Measurements from ENCODE around the gene ZNF782.

ZNF782 gene

DNA sequence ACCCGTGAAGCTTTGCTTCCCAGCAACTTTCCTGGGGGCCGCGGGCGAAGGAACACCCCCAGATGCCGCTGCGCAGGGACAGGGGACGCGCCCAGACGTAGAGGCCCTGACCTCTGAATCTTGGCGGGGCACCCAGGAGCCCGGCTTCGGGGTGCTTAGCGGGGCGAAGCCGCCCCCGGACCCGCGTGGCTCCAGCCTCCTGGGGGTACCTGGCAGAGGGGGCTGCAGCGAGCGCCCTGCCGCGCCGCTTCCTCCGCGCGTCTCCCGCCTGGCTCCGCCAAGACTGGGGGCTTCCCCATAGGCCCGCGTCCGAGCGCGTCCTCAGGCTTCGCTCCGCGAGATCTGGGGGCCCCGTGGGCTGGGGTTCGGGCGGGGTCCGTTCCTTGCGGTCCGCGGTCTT is 23.0 kb upstream of the ZNF782 start:
- no peak for TF ChIP-seq CTCF (IDR thresholded peaks at IDR 0.05; ENCODE audit: insufficient read depth, low read depth, low read length, missing control alignments)
- DNase-seq (ENCODE audit: low read depth): no peak
- no peak overlapping the region for H3K4me3 ChIP-seq (ENCODE audit: low read depth, low read length)

- peak overlapping the region; percentile 78 for H3K4me3 ChIP-seq (ENCODE audit: low read depth, low read length)
- TF ChIP-seq CTCF (IDR thresholded peaks at IDR 0.05; ENCODE audit: insufficient read depth, low read depth, low read length, missing control alignments): peak; percentile 33
- peak; percentile 91 for DNase-seq (ENCODE audit: low read depth)
These were observed 21.3 kb upstream of the ZNF782 start for GRCh38 chr9:96875461-96876142.

- TF ChIP-seq CTCF (IDR thresholded peaks at IDR 0.05; ENCODE audit: insufficient read depth, low read depth, low read length, missing control alignments): no peak
- peak; percentile 70 for DNase-seq (ENCODE audit: low read depth)
- H3K4me3 ChIP-seq (ENCODE audit: low read depth, low read length): peak overlapping the region; percentile 78
These were observed 20.7 kb upstream of the ZNF782 start for GRCh38 chr9:96874947-96875460.

DNA sequence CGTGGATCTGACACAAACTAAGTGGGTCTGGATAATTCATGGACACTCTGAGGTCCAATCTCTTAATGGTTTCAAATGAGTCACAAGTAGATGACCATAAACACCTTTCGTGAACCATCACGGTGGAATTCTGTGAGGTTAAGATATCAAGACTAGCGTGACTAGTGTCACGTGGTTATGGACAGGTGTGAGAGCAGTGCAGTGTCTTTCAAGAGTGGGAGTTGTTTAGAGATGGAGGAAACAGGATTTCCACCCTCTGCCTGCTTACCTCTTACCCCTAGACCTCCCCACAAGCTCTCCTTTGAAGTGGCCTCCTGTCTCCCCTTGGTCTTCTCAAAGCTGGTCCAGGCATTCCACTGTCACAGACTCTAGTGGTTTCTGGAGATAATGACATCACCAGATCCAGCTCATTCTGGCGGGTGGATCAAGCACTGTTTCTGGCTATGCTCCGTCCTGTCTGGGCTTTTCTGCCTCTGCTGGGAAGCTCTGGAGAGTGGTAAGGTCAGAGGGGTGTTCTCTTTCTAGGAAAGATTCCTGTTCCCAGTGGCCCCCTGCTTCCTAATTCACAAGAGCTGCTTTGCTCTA is 20.0 kb upstream of the ZNF782 start:
- peak; percentile 16 for DNase-seq (ENCODE audit: low read depth)
- TF ChIP-seq CTCF (IDR thresholded peaks at IDR 0.05; ENCODE audit: insufficient read depth, low read depth, low read length, missing control alignments): no peak
- H3K4me3 ChIP-seq (ENCODE audit: low read depth, low read length): no peak overlapping the region

DNA sequence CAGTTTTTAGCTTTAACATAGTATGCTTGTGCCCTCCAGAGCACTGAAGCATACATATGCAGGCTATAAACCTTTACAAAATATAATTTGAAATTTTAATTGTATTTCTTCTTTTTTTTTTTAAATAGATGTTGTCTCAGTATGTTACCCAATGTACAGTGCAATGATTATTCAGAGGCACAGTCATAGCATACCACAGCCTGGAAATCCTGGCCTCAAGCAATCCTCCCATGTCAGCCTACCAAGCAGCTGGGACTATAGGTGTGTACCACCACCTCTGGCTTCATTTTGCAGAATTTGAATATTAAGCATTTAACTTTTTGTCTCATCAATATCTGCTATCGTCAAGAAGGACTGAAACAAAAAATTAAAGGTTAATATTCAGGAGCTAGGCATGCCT is 16.9 kb upstream of the ZNF782 start:
- H3K4me3 ChIP-seq (ENCODE audit: low read depth, low read length): no peak overlapping the region
- no peak for DNase-seq (ENCODE audit: low read depth)
- no peak for TF ChIP-seq CTCF (IDR thresholded peaks at IDR 0.05; ENCODE audit: insufficient read depth, low read depth, low read length, missing control alignments)

DNA sequence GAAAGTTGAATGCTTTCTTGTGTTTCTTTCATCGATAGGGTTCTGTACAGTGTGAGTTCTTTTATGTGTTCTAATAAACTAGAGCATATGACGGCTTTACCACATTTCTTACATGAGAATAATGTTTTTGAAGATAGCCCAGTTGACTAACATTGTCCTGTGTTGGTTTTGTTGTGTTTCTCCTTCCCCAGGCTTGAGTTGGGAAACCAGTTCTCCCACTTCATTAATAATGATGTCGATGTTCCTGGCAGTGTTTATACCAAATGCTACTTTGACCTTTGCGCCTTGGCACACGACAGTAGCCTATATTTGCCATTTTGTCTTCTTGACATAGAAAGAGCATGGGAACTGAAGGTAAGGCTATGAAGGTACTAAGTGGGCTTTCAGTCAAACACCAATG is 14.4 kb upstream of the ZNF782 start:
- no peak for DNase-seq (ENCODE audit: low read depth)
- TF ChIP-seq CTCF (IDR thresholded peaks at IDR 0.05; ENCODE audit: insufficient read depth, low read depth, low read length, missing control alignments): no peak
- no peak overlapping the region for H3K4me3 ChIP-seq (ENCODE audit: low read depth, low read length)
